ENCODE results near the gene AP3M1.

DNA sequence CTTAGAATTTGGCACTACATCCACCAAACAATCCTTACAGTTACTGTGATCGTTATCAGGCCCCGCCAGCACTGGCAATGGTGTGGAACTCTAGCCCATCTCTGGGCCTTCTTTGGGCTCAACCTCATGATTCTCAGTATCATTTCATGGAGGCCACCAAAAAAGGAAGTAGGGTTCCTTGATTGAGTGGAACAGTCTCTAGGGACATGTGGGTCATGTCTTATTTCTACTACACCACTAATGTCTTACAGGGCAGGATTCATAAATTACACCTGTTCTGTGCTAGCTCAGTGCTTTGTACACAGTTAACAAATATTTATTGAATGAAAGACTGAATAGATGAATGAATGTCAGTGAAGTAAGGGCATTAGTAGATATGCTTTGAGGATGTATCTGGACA is 53.9 kb downstream of the AP3M1 start:
- no peak for TF ChIP-seq POLR2A (IDR thresholded peaks at IDR 0.05)
- TF ChIP-seq, protein P1, sequence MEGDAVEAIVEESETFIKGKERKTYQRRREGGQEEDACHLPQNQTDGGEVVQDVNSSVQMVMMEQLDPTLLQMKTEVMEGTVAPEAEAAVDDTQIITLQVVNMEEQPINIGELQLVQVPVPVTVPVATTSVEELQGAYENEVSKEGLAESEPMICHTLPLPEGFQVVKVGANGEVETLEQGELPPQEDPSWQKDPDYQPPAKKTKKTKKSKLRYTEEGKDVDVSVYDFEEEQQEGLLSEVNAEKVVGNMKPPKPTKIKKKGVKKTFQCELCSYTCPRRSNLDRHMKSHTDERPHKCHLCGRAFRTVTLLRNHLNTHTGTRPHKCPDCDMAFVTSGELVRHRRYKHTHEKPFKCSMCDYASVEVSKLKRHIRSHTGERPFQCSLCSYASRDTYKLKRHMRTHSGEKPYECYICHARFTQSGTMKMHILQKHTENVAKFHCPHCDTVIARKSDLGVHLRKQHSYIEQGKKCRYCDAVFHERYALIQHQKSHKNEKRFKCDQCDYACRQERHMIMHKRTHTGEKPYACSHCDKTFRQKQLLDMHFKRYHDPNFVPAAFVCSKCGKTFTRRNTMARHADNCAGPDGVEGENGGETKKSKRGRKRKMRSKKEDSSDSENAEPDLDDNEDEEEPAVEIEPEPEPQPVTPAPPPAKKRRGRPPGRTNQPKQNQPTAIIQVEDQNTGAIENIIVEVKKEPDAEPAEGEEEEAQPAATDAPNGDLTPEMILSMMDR (IDR thresholded peaks at IDR 0.05), result no peak

All from thyroid gland (tissue), 4 donors.